Measurements from ENCODE around the gene TSC1.
A peak's percentile ranks its signal among the peaks of the same experiment; 100 is the strongest.

TSC1 gene

GRCh38 chr9:132878695-132879456 lies 65.5 kb downstream of the TSC1 start, which contains the start of gene SPACA9:
Gene SPACA9 (plus strand): TSS chr9:132878898. CDS start chr9:132883948, 5,050 bp downstream.
- TF ChIP-seq ZNF544 (tag by site-specific recombination; IDR thresholded peaks at IDR 0.05) (no peak), ZNF19 (tag by site-specific recombination; IDR thresholded peaks at IDR 0.05; ENCODE audit: low read depth) (no peak), ZNF404 (tag by site-specific recombination; IDR thresholded peaks at IDR 0.05) (no peak), ZFHX2 (tag by site-specific recombination; conservative IDR thresholded peaks at IDR 0.05) (no peak), ZNF184 (tag by site-specific recombination; IDR thresholded peaks at IDR 0.05) (no peak), ZBTB8A (tag by site-specific recombination; IDR thresholded peaks at IDR 0.05) (0 out of 2 replicates have a peak, but pooled peaks have one; percentile 7), WT1 (tag by site-specific recombination; IDR thresholded peaks at IDR 0.05) (no peak), SP2 (tag by site-specific recombination; IDR thresholded peaks at IDR 0.05) (0 out of 2 replicates have a peak, but pooled peaks have one; percentile 13), KLF9 (tag by site-specific recombination; IDR thresholded peaks at IDR 0.05; ENCODE audit: low read depth) (peak; percentile 78), EGR2 (tag by site-specific recombination; IDR thresholded peaks at IDR 0.05; ENCODE audit: low read depth) (no peak), ZNF416 (tag by site-specific recombination; IDR thresholded peaks at IDR 0.05) (no peak), HOXD13 (CRISPR knock-in tag; IDR thresholded peaks at IDR 0.05; ENCODE audit: borderline replicate concordance) (no peak), ZNF785 (tag by site-specific recombination; IDR thresholded peaks at IDR 0.05) (no peak), ZNF701 (tag by site-specific recombination; IDR thresholded peaks at IDR 0.05) (no peak), SCRT2 (tag by site-specific recombination; IDR thresholded peaks at IDR 0.05) (no peak), GFI1B (tag by site-specific recombination; IDR thresholded peaks at IDR 0.05) (no peak), PBX3 (CRISPR knock-in tag; IDR thresholded peaks at IDR 0.05) (no peak)
- TF ChIP-seq, protein P1, sequence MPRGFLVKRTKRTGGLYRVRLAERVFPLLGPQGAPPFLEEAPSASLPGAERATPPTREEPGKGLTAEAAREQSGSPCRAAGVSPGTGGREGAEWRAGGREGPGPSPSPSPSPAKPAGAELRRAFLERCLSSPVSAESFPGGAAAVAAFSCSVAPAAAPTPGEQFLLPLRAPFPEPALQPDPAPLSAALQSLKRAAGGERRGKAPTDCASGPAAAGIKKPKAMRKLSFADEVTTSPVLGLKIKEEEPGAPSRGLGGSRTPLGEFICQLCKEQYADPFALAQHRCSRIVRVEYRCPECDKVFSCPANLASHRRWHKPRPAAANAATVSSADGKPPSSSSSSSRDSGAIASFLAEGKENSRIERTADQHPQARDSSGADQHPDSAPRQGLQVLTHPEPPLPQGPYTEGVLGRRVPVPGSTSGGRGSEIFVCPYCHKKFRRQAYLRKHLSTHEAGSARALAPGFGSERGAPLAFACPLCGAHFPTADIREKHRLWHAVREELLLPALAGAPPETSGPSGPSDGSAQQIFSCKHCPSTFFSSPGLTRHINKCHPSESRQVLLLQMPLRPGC (tag by site-specific recombination; IDR thresholded peaks at IDR 0.05): no peak
- TF ChIP-seq, protein P2, sequence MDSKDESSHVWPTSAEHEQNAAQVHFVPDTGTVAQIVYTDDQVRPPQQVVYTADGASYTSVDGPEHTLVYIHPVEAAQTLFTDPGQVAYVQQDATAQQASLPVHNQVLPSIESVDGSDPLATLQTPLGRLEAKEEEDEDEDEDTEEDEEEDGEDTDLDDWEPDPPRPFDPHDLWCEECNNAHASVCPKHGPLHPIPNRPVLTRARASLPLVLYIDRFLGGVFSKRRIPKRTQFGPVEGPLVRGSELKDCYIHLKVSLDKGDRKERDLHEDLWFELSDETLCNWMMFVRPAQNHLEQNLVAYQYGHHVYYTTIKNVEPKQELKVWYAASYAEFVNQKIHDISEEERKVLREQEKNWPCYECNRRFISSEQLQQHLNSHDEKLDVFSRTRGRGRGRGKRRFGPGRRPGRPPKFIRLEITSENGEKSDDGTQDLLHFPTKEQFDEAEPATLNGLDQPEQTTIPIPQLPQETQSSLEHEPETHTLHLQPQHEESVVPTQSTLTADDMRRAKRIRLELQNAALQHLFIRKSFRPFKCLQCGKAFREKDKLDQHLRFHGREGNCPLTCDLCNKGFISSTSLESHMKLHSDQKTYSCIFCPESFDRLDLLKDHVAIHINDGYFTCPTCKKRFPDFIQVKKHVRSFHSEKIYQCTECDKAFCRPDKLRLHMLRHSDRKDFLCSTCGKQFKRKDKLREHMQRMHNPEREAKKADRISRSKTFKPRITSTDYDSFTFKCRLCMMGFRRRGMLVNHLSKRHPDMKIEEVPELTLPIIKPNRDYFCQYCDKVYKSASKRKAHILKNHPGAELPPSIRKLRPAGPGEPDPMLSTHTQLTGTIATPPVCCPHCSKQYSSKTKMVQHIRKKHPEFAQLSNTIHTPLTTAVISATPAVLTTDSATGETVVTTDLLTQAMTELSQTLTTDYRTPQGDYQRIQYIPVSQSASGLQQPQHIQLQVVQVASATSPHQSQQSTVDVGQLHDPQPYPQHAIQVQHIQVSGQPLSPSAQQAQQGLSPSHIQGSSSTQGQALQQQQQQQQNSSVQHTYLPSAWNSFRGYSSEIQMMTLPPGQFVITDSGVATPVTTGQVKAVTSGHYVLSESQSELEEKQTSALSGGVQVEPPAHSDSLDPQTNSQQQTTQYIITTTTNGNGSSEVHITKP (tag by site-specific recombination; IDR thresholded peaks at IDR 0.05): 0 out of 2 replicates have a peak, but pooled peaks have one; percentile 6
- TF ChIP-seq, protein P3, sequence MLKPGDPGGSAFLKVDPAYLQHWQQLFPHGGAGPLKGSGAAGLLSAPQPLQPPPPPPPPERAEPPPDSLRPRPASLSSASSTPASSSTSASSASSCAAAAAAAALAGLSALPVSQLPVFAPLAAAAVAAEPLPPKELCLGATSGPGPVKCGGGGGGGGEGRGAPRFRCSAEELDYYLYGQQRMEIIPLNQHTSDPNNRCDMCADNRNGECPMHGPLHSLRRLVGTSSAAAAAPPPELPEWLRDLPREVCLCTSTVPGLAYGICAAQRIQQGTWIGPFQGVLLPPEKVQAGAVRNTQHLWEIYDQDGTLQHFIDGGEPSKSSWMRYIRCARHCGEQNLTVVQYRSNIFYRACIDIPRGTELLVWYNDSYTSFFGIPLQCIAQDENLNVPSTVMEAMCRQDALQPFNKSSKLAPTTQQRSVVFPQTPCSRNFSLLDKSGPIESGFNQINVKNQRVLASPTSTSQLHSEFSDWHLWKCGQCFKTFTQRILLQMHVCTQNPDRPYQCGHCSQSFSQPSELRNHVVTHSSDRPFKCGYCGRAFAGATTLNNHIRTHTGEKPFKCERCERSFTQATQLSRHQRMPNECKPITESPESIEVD (tag by site-specific recombination; IDR thresholded peaks at IDR 0.05): no peak
- TF ChIP-seq, protein P4, sequence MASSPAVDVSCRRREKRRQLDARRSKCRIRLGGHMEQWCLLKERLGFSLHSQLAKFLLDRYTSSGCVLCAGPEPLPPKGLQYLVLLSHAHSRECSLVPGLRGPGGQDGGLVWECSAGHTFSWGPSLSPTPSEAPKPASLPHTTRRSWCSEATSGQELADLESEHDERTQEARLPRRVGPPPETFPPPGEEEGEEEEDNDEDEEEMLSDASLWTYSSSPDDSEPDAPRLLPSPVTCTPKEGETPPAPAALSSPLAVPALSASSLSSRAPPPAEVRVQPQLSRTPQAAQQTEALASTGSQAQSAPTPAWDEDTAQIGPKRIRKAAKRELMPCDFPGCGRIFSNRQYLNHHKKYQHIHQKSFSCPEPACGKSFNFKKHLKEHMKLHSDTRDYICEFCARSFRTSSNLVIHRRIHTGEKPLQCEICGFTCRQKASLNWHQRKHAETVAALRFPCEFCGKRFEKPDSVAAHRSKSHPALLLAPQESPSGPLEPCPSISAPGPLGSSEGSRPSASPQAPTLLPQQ (tag by site-specific recombination; IDR thresholded peaks at IDR 0.05): peak; percentile 33; the same call in 1 of the 2 replicates
- TF ChIP-seq, protein P5, sequence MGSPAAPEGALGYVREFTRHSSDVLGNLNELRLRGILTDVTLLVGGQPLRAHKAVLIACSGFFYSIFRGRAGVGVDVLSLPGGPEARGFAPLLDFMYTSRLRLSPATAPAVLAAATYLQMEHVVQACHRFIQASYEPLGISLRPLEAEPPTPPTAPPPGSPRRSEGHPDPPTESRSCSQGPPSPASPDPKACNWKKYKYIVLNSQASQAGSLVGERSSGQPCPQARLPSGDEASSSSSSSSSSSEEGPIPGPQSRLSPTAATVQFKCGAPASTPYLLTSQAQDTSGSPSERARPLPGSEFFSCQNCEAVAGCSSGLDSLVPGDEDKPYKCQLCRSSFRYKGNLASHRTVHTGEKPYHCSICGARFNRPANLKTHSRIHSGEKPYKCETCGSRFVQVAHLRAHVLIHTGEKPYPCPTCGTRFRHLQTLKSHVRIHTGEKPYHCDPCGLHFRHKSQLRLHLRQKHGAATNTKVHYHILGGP (tag by site-specific recombination; IDR thresholded peaks at IDR 0.05): no peak
- TF ChIP-seq, protein P6, sequence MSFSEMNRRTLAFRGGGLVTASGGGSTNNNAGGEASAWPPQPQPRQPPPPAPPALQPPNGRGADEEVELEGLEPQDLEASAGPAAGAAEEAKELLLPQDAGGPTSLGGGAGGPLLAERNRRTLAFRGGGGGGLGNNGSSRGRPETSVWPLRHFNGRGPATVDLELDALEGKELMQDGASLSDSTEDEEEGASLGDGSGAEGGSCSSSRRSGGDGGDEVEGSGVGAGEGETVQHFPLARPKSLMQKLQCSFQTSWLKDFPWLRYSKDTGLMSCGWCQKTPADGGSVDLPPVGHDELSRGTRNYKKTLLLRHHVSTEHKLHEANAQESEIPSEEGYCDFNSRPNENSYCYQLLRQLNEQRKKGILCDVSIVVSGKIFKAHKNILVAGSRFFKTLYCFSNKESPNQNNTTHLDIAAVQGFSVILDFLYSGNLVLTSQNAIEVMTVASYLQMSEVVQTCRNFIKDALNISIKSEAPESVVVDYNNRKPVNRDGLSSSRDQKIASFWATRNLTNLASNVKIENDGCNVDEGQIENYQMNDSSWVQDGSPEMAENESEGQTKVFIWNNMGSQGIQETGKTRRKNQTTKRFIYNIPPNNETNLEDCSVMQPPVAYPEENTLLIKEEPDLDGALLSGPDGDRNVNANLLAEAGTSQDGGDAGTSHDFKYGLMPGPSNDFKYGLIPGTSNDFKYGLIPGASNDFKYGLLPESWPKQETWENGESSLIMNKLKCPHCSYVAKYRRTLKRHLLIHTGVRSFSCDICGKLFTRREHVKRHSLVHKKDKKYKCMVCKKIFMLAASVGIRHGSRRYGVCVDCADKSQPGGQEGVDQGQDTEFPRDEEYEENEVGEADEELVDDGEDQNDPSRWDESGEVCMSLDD (tag by site-specific recombination; IDR thresholded peaks at IDR 0.05): peak; percentile 4; the same call in 1 of the 2 replicates
- CTCF ChIA-PET: interaction anchor here (0.6 to 4.7 kb wide), 3 partner anchors 19 to 93 kb away, joined by 4 to 39 read pairs (median 4); no protein-coding TSS in a partner anchor
- Histone ChIP-seq H3K27ac (ENCODE audit: extremely low read depth, low read depth, low read length) (peak within 1 kb of the TSS; percentile 10; the same call in 1 of the 2 replicates), H3K4me1 (ENCODE audit: control insufficient read depth, insufficient read depth, low read length) (no peaks in the 10 kb centered on the region), H3K36me3 (ENCODE audit: control insufficient read depth in 2 of 2, insufficient read depth in 1 of 2, low read length in 2 of 2) (no peaks in the 10 kb centered on the region), H3K9me3 (ENCODE audit: control insufficient read depth, insufficient read depth, low read depth, low read length) (no peaks in the 10 kb centered on the region), H3K4me3 (ENCODE audit: low read depth, low read length) (peak within 1 kb of the TSS; percentile 73)
- POLR2A ChIA-PET: interaction anchor here (0.7 to 2.4 kb wide), 2 partner anchors 10 to 66 kb away, joined by 3 to 8 read pairs; partner anchors contain the start of gene TSC1
